WTC11 (cell line): ENCODE results near the gene MINDY1. TPM values are rescaled to one million over a fixed set of nuclear protein-coding genes. Genes with fewer than 3 reads are reported as not detected.
A peak's percentile ranks its signal among the peaks of the same experiment; 100 is the strongest.

ENCODE experiments used
- ATAC-seq: fragments of 200-7000 bp; cut with Tn5 transposase; 2 replicates; pipeline ENCODE4 v1.10.0; 2021; ENCODE audit warnings: mild to moderate bottlenecking, moderate library complexity
- CTCF ChIA-PET: fragments of 300-600 bp; sonication (Branson Sonifier 250); formaldehyde crosslinking; loops from one replicate; lab custom pipeline; 2021; ENCODE audit warnings: antibody characterized with exemption; lab: Charles Lee
- POLR2A ChIA-PET: fragments of 350-600 bp; sonication (Branson Sonifier 250); formaldehyde crosslinking; loops from one replicate; lab custom pipeline; 2021; ENCODE audit warnings: antibody characterized with exemption; lab: Charles Lee
- DNase-seq: peaks from one replicate; pipeline ENCODE4 v3.0.0; 2021; ENCODE audit warnings: low spot score
- H3K27ac Mint-ChIP-seq: 2 replicates; pipeline ENCODE4 v1.8.0; 2021; ENCODE audit warnings: mixed read lengths
- H3K27me3 Mint-ChIP-seq: 2 replicates; pipeline ENCODE4 v1.8.0; 2021; ENCODE audit warnings: low read depth, mild to moderate bottlenecking, moderate library complexity, mixed read lengths
- H3K36me3 Mint-ChIP-seq: 2 replicates; pipeline ENCODE4 v1.8.0; 2021; ENCODE audit warnings: mixed read lengths
- H3K4me1 Mint-ChIP-seq: 2 replicates; pipeline ENCODE4 v1.8.0; 2022; ENCODE audit warnings: mixed read lengths
- H3K4me3 Mint-ChIP-seq: 2 replicates; pipeline ENCODE4 v1.8.0; 2021; ENCODE audit warnings: mild to moderate bottlenecking, moderate library complexity, mixed read lengths
- H3K9me3 Mint-ChIP-seq: 2 replicates; pipeline ENCODE4 v1.8.0; 2021; ENCODE audit warnings: mixed read lengths
- CREM ChIP-seq: sonication (generic); formaldehyde crosslinking; IDR thresholded peaks from 2 replicates; pipeline ENCODE4 v1.8.1; 2022; ENCODE audit warnings: mild to moderate bottlenecking, missing genetic modification reagents, moderate library complexity
- GRHL2 ChIP-seq: fragments of 250-450 bp; sonication (Bioruptor Pico); IDR thresholded peaks from 2 replicates; pipeline ENCODE4 v1.8.0; 2022; ENCODE audit warnings: mild to moderate bottlenecking, moderate library complexity; ENCODE audit not compliant: insufficient replicate concordance, severe bottlenecking
- KAT7 ChIP-seq: sonication (generic); formaldehyde crosslinking; IDR thresholded peaks from 2 replicates; pipeline ENCODE4 v1.8.1; 2023; ENCODE audit warnings: missing genetic modification reagents, mild to moderate bottlenecking, borderline replicate concordance
- TEAD4 ChIP-seq: sonication (generic); formaldehyde crosslinking; IDR thresholded peaks from 2 replicates; pipeline ENCODE4 v1.8.0; 2022; ENCODE audit warnings: mild to moderate bottlenecking, missing genetic modification reagents
- ZNF396 ChIP-seq: fragments of 250-450 bp; sonication (Bioruptor Pico); IDR thresholded peaks from 2 replicates; pipeline ENCODE4 v1.8.0; 2021; ENCODE audit warnings: mild to moderate bottlenecking, moderate library complexity, borderline replicate concordance
- ZNF423 ChIP-seq: fragments of 250-450 bp; sonication (Bioruptor Pico); IDR thresholded peaks from 2 replicates; pipeline ENCODE4 v2.1.2; 2022; ENCODE audit warnings: mild to moderate bottlenecking, moderate library complexity
- ZNF671 ChIP-seq: fragments of 250-450 bp; sonication (Bioruptor Pico); IDR thresholded peaks from 2 replicates; pipeline ENCODE4 v1.8.0; 2021; ENCODE audit warnings: mild to moderate bottlenecking
- total RNA-seq: library from RNA; stranded (reverse); gene quantifications from 3 replicates; pipeline ENCODE4 v1.2.3, GENCODE V29; 2021
- TF ChIP-seq, protein P1 (sequence below): sonication (generic); formaldehyde crosslinking; IDR thresholded peaks from 2 replicates; pipeline ENCODE4 v1.8.1; 2023; ENCODE audit warnings: mild to moderate bottlenecking, missing genetic modification reagents, borderline replicate concordance
- TF ChIP-seq, protein P2 (sequence below): sonication (generic); formaldehyde crosslinking; IDR thresholded peaks from 2 replicates; pipeline ENCODE4 v1.8.1; 2023; ENCODE audit warnings: mild to moderate bottlenecking, missing genetic modification reagents
- TF ChIP-seq, protein P3 (sequence below): sonication (generic); formaldehyde crosslinking; IDR thresholded peaks from 2 replicates; pipeline ENCODE4 v1.8.0; 2023; ENCODE audit warnings: missing genetic modification reagents, mild to moderate bottlenecking, borderline replicate concordance
- TF ChIP-seq, protein P4 (sequence below): sonication (generic); formaldehyde crosslinking; IDR thresholded peaks from 2 replicates; pipeline ENCODE4 v1.8.1; 2023; ENCODE audit warnings: mild to moderate bottlenecking, missing genetic modification reagents, moderate library complexity

Gene MINDY1
- total RNA-seq, 1 experiment from 2014 or later: 10.1 TPM

DNA sequence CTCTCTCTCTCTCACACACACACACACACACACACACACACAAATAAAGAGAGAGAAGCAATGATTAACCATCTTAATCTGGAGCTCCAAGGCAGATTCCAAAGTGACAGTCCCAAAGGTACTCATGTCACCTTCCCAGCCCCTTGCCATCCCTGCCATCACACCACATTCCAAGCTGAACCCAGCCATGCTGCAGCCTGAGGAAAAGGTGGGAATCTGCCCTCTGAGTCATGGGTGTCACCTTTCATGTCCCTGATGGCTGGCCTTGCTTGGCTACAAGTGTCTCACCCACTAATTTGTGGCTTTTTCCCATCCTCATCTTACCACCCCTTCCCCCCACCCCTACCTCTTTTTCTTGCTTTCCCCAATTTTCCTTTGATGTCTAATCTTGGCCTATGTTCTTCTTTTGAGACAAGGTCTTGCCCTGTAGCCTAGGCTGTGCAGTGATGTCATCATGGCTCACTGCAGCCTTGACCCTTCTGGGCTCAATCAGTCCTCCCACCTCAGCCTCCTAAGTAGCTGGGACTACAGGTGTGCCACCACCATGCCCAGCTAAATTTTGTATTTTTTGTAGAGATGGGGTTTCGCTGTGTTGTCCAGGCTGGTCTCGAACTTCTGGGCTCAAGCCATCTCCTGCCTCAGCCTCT, 21.4 kb downstream of the MINDY1 start (continued):
- TF ChIP-seq CREM (no peak), GRHL2 (CRISPR knock-in tag) (no peak), KAT7 (CRISPR knock-in tag) (no peak), ZNF396 (no peak), ZNF671 (CRISPR knock-in tag) (no peak)
- TF ChIP-seq, protein P1, sequence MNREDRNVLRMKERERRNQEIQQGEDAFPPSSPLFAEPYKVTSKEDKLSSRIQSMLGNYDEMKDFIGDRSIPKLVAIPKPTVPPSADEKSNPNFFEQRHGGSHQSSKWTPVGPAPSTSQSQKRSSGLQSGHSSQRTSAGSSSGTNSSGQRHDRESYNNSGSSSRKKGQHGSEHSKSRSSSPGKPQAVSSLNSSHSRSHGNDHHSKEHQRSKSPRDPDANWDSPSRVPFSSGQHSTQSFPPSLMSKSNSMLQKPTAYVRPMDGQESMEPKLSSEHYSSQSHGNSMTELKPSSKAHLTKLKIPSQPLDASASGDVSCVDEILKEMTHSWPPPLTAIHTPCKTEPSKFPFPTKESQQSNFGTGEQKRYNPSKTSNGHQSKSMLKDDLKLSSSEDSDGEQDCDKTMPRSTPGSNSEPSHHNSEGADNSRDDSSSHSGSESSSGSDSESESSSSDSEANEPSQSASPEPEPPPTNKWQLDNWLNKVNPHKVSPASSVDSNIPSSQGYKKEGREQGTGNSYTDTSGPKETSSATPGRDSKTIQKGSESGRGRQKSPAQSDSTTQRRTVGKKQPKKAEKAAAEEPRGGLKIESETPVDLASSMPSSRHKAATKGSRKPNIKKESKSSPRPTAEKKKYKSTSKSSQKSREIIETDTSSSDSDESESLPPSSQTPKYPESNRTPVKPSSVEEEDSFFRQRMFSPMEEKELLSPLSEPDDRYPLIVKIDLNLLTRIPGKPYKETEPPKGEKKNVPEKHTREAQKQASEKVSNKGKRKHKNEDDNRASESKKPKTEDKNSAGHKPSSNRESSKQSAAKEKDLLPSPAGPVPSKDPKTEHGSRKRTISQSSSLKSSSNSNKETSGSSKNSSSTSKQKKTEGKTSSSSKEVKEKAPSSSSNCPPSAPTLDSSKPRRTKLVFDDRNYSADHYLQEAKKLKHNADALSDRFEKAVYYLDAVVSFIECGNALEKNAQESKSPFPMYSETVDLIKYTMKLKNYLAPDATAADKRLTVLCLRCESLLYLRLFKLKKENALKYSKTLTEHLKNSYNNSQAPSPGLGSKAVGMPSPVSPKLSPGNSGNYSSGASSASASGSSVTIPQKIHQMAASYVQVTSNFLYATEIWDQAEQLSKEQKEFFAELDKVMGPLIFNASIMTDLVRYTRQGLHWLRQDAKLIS (CRISPR knock-in tag): no peak
- TF ChIP-seq, protein P2, sequence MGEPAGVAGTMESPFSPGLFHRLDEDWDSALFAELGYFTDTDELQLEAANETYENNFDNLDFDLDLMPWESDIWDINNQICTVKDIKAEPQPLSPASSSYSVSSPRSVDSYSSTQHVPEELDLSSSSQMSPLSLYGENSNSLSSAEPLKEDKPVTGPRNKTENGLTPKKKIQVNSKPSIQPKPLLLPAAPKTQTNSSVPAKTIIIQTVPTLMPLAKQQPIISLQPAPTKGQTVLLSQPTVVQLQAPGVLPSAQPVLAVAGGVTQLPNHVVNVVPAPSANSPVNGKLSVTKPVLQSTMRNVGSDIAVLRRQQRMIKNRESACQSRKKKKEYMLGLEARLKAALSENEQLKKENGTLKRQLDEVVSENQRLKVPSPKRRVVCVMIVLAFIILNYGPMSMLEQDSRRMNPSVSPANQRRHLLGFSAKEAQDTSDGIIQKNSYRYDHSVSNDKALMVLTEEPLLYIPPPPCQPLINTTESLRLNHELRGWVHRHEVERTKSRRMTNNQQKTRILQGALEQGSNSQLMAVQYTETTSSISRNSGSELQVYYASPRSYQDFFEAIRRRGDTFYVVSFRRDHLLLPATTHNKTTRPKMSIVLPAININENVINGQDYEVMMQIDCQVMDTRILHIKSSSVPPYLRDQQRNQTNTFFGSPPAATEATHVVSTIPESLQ (CRISPR knock-in tag): no peak
- TF ChIP-seq, protein P3, sequence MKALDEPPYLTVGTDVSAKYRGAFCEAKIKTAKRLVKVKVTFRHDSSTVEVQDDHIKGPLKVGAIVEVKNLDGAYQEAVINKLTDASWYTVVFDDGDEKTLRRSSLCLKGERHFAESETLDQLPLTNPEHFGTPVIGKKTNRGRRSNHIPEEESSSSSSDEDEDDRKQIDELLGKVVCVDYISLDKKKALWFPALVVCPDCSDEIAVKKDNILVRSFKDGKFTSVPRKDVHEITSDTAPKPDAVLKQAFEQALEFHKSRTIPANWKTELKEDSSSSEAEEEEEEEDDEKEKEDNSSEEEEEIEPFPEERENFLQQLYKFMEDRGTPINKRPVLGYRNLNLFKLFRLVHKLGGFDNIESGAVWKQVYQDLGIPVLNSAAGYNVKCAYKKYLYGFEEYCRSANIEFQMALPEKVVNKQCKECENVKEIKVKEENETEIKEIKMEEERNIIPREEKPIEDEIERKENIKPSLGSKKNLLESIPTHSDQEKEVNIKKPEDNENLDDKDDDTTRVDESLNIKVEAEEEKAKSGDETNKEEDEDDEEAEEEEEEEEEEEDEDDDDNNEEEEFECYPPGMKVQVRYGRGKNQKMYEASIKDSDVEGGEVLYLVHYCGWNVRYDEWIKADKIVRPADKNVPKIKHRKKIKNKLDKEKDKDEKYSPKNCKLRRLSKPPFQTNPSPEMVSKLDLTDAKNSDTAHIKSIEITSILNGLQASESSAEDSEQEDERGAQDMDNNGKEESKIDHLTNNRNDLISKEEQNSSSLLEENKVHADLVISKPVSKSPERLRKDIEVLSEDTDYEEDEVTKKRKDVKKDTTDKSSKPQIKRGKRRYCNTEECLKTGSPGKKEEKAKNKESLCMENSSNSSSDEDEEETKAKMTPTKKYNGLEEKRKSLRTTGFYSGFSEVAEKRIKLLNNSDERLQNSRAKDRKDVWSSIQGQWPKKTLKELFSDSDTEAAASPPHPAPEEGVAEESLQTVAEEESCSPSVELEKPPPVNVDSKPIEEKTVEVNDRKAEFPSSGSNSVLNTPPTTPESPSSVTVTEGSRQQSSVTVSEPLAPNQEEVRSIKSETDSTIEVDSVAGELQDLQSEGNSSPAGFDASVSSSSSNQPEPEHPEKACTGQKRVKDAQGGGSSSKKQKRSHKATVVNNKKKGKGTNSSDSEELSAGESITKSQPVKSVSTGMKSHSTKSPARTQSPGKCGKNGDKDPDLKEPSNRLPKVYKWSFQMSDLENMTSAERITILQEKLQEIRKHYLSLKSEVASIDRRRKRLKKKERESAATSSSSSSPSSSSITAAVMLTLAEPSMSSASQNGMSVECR (CRISPR knock-in tag): no peak

DNA sequence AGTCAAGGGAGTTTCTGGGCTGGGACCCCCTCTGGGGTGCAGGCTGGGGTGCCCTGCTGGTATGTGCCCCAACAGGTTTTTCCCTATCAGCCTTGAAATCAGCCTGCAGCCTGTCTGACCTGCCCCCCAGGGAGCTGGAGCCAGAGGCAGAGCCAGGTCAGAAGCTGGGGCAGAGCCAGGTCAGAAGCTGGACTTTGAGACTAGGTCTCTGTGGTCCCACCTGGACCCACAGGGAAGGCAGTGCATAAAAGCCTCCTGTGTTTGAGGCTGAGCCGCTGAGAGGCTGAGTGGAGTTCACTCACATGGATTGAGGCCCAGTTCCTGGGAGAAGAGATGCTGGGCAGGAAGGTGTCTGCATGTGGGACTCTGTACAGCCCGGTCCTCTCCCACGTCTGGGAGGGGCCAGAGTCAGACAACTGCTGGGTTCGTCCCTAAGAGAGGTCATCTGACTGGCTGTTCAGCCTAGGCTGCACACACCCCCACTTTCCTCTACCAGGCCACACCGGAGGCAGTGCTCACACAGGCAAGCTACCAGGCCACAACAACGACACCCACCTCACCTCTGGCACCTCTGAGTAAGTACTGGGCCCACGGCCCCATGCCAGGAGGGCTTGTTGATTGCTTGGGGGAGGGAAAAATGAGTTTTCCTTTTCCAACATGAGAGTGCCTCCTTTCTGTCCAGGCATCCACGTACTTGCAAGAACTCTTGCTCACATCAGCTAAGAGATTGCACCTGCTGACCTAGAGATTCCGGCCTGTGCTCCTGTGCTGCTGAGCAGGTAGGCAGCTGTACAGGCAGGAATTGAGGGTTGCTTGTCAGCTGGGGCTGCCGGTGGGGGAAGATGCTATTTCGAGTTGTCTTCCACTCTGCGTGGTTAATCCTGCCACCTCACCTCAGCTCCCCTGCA, 24.6 kb downstream of the MINDY1 start, which contains the start of gene ANXA9:
ANXA9 (plus strand) TSS at position 488 of the 908 bp plus-strand sequence. CDS start 814 bp downstream, outside the sequence.
- Mint-ChIP-seq H3K27me3 (no peaks in the 10 kb centered on the region), H3K9me3 (no peaks in the 10 kb centered on the region), H3K36me3 (no peaks in the 10 kb centered on the region), H3K27ac (peak within 1 kb of the TSS; percentile 87), H3K4me3 (peak within 1 kb of the TSS; percentile 46; the same call in 1 of the 2 replicates), H3K4me1 (peaks cover 35% of the 10 kb centered on the region)
- DNase-seq: peak; percentile 43
- ChIA-PET CTCF (interaction anchor here (0.6 to 10.3 kb wide), 16 partner anchors 8 to 399 kb away, joined by 3 to 109 read pairs (median 4); partner anchors contain the start of genes C1orf56, GABPB2, GOLPH3L and MINDY1), POLR2A (interaction anchor here (0.6 to 1.6 kb wide), 8 partner anchors 12 to 414 kb away, joined by 3 to 14 read pairs (median 4); partner anchors contain the start of genes C1orf56, MINDY1 and MLLT11)
- TF ChIP-seq, protein P4, sequence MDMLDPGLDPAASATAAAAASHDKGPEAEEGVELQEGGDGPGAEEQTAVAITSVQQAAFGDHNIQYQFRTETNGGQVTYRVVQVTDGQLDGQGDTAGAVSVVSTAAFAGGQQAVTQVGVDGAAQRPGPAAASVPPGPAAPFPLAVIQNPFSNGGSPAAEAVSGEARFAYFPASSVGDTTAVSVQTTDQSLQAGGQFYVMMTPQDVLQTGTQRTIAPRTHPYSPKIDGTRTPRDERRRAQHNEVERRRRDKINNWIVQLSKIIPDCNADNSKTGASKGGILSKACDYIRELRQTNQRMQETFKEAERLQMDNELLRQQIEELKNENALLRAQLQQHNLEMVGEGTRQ: peak; percentile 30; the same call in 1 of the 2 replicates
- TF ChIP-seq ZNF423 (CRISPR knock-in tag) (peak; percentile 93), TEAD4 (CRISPR knock-in tag) (no peak)
- ATAC-seq: peak; percentile 5; the same call in 1 of the 2 replicates
